Psoas muscle (tissue), 8 donors: Measurements from ENCODE around the gene AIF1L. TPM values are rescaled to one million over a fixed set of nuclear protein-coding genes. Genes with fewer than 3 reads are reported as not detected.

ENCODE experiments used
- ATAC-seq, 4 donors: fragments of 200-7000 bp; cut with Tn5 transposase; one replicate each; pipeline ENCODE4 v1.9.1; 2020; ENCODE audit warnings: moderate library complexity in 3 of 4, mild to moderate bottlenecking in 2 of 4
- DNase-seq, 2 donors: peaks; one replicate each; pipeline ENCODE4 v3.0.0-alpha.2; 2020
- H3K27ac ChIP-seq: fragments of 200-600 bp; one replicate; pipeline ENCODE4 v1.8.0; 2022
- H3K27me3 ChIP-seq, 3 donors: fragments of 200-600 bp in 1 of 3; one replicate each; pipeline versions ENCODE4 v1.6.1 to v1.8.0; 2013 to 2022; ENCODE audit warnings: low read length in 2 of 3, mild to moderate bottlenecking in 2 of 3, moderate library complexity in 1 of 3; ENCODE audit not compliant: insufficient read depth in 3 of 3
- H3K36me3 ChIP-seq, 2 donors: fragments of 200-600 bp in 1 of 2; one replicate each; pipeline versions ENCODE4 v1.6.1 to v1.8.0; 2013 to 2022; ENCODE audit warnings: low read depth in 1 of 2, mild to moderate bottlenecking in 1 of 2, moderate library complexity in 1 of 2; ENCODE audit not compliant: insufficient read depth in 1 of 2
- H3K4me1 ChIP-seq: fragments of 200-600 bp; one replicate; pipeline ENCODE4 v1.8.0; 2022
- H3K4me3 ChIP-seq: fragments of 200-600 bp; one replicate; pipeline ENCODE4 v1.8.0; 2022; ENCODE audit warnings: mild to moderate bottlenecking
- H3K9me3 ChIP-seq: fragments of 200-600 bp; one replicate; pipeline ENCODE4 v1.8.0; 2022
- WGBS, 3 donors: extraction: QIAGEN DNeasy Blood & Tissue Kit; methylation state at CpG; one replicate each; pipeline versions ENCODE4 v1.1.6 to v1.1.7; 2013; 5-methylcytosine and 5-hydroxymethylcytosine counted together
- intact Hi-C, 2 donors: fragments of 100-400 bp; cut with DNase I; formaldehyde crosslinking; loops; one replicate each; pipeline versions ENCODE4 v1.11.0 to v1.14.2; 2022
- polyA plus RNA-seq, 3 donors: library from polyadenylated mRNA; stranded (reverse); fragments of 200-250 nt; gene quantifications; one replicate each; pipeline ENCODE4 v1.2.3, GENCODE V29; 2013
- total RNA-seq, 4 donors: library from RNA; stranded (reverse); fragmentation: NEBNext Ultra II Directional in 2 of 4; extraction: Animal tissue kit (Norgen Biotek cat#: 25700) in 2 of 4; gene quantifications; one replicate each; pipeline versions ENCODE4 v1.2.1 to v1.2.4, GENCODE V29; 2021 to 2023
- TF ChIP-seq, protein P1 (sequence below): fragments of 200-600 bp; IDR thresholded peaks from one replicate; pipeline ENCODE4 v1.8.0; 2022; ENCODE audit warnings: antibody characterized with exemption
- donor health status: healthy with polysubstance abuse.
- donor health status: DM: no; HTN: no; CAD: no; lungs with moderate emphysema.
- donor health status: Bipolar disorder and iron deficiency.
- donor health status: healthy.
- donor health status: DM: yes; HTN: yes; CAD: no.
- donor health status: DM: no; HTN: no; CAD: no.
- donor health status: DM: no; HTN: no; CAD: no.
- donor health status: DM: yes; HTN: yes; CAD: no.

The AIF1L gene
- total and polyA plus RNA-seq, 7 donors = 3.7 to 12.2 (median 11.0) TPM

DNA sequence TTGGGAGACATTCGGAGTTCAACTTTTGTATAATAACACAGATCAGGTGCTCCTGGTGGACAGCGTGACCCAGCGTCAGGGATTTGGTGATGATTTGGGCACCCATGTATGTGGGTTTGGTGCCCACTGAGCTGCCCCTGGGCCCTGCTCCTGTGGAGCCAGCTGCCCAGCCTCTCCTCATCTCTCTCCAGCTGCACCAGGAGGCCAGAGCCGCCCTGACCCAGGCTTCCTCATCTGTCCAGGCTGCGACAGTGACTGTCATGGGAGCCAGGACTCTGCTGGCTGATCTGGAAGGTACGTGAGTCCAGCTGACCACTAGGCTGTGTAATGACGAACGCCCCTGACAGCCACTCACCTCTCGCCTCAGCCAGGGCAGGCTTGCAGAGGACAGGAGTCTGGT is 14.5 kb upstream of the AIF1L start:
- Histone ChIP-seq H3K9me3 (no peaks in the 10 kb centered on the region), H3K27me3 (peaks cover 0 to 20% (median 0%) of the 10 kb centered on the region in 3 donors), H3K36me3 (no peaks in the 10 kb centered on the region), H3K27ac (no peak overlapping the region), H3K4me1 (no peaks in the 10 kb centered on the region), H3K4me3 (no peak overlapping the region)
- ATAC-seq = no peak
- intact Hi-C loops = no loop called here
- DNase-seq = no peak
- 79 to 86% (median 85%) methylated on average over 9 of the region's 9 CpGs for WGBS, 3 donors
- TF ChIP-seq, protein P1, sequence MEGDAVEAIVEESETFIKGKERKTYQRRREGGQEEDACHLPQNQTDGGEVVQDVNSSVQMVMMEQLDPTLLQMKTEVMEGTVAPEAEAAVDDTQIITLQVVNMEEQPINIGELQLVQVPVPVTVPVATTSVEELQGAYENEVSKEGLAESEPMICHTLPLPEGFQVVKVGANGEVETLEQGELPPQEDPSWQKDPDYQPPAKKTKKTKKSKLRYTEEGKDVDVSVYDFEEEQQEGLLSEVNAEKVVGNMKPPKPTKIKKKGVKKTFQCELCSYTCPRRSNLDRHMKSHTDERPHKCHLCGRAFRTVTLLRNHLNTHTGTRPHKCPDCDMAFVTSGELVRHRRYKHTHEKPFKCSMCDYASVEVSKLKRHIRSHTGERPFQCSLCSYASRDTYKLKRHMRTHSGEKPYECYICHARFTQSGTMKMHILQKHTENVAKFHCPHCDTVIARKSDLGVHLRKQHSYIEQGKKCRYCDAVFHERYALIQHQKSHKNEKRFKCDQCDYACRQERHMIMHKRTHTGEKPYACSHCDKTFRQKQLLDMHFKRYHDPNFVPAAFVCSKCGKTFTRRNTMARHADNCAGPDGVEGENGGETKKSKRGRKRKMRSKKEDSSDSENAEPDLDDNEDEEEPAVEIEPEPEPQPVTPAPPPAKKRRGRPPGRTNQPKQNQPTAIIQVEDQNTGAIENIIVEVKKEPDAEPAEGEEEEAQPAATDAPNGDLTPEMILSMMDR = no peak

DNA sequence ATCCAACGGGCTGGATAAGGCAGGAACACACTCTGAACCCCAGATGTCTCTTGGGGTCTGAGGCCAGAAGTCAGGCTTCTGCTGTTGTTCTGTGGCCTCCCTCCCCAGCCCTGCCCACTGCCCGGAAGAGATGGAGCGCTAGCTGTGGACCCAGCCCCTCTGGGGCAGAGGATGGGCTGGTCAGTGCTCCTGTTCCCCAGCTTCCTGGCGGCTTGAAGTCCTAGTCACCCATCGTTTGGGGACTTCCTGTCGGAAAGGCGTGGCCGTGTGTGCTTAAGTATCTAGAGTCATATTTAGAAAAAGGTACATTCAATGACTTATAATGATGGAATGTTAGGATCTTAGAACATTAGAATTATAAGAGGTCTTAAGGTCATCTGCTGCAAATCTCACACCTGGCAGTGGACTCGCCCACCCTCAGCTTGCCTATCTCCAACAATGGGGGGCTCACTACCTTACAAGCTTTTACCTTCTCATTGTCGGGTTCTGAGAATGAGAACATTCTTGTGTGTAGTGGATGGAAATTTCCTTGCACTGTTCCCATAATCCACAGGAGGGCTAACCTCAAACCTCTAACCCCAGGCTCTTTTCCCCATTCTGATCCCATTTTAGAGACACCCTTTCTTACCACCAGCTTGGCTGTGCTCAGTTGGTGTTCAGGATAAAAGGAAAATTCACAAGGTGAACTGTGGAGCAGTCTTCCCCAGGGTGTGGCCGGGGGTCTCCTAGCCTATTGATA is 13.4 kb upstream of the AIF1L start:
- no peaks in the 10 kb centered on the region for H3K9me3 ChIP-seq
- TF ChIP-seq, protein P1 = no peak
- WGBS, 3 donors = 56 to 66% (median 61%) methylated on average over 10 to 11 of the region's 11 CpGs
- no peak overlapping the region for H3K4me3 ChIP-seq
- ATAC-seq (no peak), DNase-seq (no peak)
- no peaks in the 10 kb centered on the region for H3K36me3 ChIP-seq
- H3K4me1 ChIP-seq = no peaks in the 10 kb centered on the region
- intact Hi-C loops = no loop called here
- H3K27me3 ChIP-seq = peaks cover 0 to 23% (median 0%) of the 10 kb centered on the region in 3 donors
- H3K27ac ChIP-seq = no peak overlapping the region

DNA sequence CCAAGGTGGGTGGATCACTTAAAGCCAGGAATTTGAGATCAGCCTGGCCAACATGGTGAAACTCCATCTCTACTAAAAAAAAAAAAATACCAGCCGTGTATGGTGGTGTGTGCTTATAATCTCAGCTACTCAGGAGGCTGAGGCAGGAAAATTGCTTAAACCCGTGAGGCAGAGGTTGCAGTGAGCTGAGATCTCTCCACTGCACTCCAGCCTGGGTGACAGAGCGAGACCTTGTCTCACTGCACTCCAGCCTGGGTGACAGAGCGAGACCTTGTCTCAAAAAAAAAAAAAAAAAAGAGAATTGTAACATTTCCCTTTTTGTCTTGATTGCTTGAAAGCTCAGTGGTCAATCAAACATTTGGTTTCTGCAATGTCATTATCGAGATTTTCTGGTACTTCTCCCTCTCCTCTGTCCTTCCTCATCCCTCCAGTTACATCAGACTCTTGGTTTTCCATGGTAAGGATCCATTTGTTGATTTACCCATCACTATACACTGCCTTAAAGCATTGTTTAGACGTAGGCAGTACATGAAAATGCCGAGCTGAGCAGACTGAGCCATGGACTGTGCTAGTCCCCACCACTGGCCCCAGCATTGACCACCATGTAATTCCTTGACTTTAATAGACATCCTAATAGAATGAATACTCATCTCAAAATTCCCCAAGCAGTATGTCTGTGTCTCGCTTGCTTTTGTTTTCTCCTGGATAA is 11.5 kb upstream of the AIF1L start:
- Histone ChIP-seq H3K4me3 (no peak overlapping the region), H3K27me3 (peaks cover 0 to 23% (median 0%) of the 10 kb centered on the region in 3 donors), H3K36me3 (no peaks in the 10 kb centered on the region), H3K4me1 (no peaks in the 10 kb centered on the region), H3K27ac (no peak overlapping the region), H3K9me3 (no peaks in the 10 kb centered on the region)
- TF ChIP-seq, protein P1 = no peak
- WGBS, 3 donors = 68 to 79% (median 73%) methylated on average over 8 of the region's 8 CpGs
- intact Hi-C loops = no loop called here
- DNase-seq = no peak
- no peak for ATAC-seq

DNA sequence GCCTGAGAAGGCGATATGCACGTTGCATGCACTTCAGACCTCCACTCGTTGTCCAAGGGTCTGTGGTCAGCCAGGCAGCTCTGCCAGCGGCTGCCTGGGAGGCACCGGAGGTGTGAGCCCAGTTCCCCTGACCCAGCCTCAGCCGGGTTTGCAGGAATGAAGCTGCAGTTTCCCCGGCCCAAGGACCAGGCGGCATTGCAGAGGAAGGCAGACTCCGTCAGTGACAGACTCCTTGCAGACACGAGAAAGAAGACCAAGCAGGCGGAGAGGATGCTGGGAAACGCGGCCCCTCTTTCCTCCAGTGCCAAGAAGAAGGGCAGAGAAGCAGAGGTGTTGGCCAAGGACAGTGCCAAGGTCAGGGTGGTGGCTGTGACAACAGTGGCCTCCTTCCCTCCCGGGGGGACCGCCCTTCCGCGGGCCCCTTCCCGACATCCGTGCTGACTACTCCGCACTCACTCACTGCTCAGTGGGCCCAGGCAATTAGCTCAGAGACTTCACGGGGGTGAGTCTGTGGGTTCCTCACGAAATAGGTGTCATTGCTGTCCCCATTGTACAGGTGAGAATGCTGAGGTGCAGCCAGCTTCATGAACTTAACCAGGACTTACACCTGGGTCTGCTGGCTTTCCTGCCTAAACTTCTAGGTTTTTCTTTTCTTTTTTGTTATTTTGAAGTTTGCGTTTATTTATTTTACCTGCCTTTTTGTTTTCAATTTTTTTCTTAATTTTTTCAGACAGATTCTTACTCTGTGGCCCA is 10.8 kb upstream of the AIF1L start:
- H3K4me3 ChIP-seq = no peak overlapping the region
- intact Hi-C loops = no loop called here
- TF ChIP-seq, protein P1 = no peak
- H3K27me3 ChIP-seq = peaks cover 0 to 23% (median 0%) of the 10 kb centered on the region in 3 donors
- H3K4me1 ChIP-seq = no peaks in the 10 kb centered on the region
- WGBS, 3 donors = 74 to 78% (median 75%) methylated on average over 23 of the region's 23 CpGs
- ATAC-seq (no peak), DNase-seq (no peak)
- H3K27ac ChIP-seq = no peak overlapping the region
- H3K36me3 ChIP-seq = no peaks in the 10 kb centered on the region
- no peaks in the 10 kb centered on the region for H3K9me3 ChIP-seq
